Measurements from ENCODE around the gene GBX1. TPM values are rescaled to one million over a fixed set of nuclear protein-coding genes. Genes with fewer than 3 reads are reported as not detected.
A peak's percentile ranks its signal among the peaks of the same experiment; 100 is the strongest.

GBX1 gene
- polyA plus RNA-seq, 5 donors = 0.14 to 0.26 TPM; not detected in 3

- DNase-seq = no peak
Measured at GRCh38 chr7:151128144-151128543, 39.4 kb downstream of the GBX1 start.

DNA sequence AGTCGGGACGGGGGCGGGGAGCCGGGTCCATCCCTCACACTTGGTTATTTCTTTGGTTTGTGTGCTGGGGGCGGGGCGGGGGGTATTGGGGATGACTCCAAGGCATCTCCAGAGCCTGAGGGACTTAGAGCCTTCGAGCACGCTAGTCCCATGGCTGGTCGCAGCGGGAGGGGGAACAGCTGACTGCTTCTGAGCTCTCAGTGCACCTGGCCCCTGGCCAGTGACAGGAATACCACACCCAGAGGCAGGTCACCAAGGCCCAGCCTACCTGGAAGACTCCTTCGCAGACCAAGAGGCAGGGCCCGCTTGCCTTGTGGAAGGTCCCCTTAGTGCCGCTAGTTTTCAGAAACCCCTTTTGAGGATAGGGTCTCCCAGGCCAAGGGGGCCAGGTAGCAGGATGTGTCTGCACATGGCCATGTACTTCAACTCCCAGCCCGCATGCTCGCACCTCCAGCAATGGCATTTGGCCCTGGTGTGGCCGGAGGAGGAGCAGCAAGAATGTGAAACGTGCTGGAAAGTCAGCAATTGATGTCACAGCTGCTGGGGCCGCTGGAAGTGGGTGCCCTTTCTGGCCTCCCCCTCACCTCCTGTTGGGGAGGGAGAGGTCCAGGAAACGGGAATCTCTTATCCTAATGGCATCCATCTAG lies 40.9 kb downstream of the GBX1 start:
- no peak for DNase-seq

GRCh38 chr7:151125846-151126481 lies 41.5 kb downstream of the GBX1 start:
- DNase-seq = no peak

DNA sequence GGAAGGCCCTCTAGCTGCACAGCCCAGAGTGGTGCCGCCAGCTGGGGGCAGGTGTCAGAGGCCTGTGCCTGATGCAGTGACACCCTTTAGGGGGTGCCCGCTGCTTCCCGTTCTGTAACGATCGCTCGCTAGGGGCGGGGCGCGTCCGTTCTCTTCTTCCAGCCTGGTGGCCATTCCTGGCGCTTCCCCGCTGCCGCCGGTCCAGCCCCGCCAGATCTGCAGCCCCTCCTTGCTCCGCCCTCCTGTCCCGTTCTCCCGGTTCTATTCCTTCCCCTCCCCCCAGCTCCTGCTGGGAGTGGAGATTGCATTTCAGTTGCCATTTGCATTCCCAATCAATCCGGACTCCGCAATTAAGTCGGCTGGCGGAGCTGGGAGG lies 42.0 kb downstream of the GBX1 start:
- DNase-seq = no peak

DNA sequence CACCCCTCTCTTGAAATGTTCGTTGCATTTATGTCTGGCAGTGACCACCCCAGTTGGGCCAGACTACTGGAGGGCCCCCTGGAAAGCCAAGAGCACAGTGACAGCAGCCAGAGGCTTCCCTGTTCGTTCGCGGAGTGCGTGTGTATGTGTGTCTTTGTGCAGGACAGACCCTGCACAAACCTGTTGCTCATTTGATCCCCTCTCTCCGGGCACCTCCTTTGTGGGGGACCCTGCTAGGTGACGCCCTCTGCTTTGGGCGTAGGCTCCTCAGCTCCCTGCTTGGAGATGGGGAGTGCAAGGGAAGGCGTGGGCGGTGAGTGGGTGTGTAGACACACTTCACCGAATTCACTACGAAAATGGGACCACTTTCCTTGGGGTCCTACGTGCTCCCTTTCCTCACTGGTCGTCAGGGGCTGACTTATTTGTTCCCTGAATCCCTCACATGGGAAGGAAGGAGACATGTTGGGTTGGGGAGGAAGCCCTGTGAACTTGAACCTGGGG lies 42.5 kb downstream of the GBX1 start:
- no peak for DNase-seq

DNA sequence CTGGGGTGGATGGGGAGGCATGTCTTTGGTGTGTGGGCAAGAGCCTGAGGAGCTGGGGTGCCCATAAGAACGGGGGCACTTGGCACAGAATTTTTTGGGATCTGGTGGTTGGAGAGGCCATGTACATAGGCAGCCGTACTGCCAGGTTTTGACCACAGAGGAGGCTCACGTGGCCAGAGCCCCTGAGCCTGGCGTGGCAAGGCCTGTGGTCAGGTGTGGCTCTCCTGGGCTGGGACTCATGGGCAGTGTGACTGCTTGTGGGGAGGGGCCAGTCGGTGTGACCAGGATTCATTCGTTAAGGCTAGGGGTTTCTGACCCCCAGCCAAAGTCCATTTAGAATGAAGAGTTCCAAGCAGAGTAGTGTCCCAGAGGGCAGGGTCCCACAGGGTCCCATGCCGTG lies 43.0 kb downstream of the GBX1 start:
- no peak for DNase-seq

DNA sequence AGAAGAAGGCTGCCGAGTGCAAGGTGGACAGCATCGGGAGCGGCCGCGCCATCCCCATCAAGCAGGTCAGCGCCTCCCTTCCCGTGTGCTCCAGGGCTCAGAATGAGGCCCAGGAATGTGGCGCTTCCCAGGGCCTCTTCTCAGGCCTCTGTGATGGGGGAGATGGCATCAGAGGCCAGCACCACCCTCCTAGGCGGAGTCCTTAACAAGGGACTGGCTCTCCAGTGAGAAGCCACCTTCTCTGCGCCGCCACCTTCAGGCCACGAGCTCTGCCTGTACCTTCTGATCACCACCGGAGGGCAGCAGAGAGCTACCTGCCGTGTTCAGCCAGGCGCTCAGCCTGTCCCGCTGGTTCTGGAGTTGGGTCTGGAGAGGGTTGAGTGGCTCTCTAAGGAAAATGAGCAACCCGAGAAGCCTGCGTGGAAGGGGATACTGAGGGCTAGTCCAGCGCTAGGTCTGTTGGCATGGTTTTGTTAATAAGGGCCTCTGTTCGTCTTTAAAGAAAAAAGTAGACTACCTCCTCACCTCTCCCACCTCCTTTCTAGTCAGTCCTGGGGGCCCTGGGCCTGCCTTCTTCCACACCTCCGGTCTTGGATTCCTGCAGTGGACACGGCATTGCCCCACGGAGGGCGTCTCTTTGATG lies 43.6 kb downstream of the GBX1 start:
- DNase-seq = peak; percentile 71 to 83

GRCh38 chr7:151123158-151123821 lies 44.2 kb downstream of the GBX1 start:
- no peak for DNase-seq

- no peak for DNase-seq
Measured at GRCh38 chr7:151122796-151123157, 44.7 kb downstream of the GBX1 start.

DNA sequence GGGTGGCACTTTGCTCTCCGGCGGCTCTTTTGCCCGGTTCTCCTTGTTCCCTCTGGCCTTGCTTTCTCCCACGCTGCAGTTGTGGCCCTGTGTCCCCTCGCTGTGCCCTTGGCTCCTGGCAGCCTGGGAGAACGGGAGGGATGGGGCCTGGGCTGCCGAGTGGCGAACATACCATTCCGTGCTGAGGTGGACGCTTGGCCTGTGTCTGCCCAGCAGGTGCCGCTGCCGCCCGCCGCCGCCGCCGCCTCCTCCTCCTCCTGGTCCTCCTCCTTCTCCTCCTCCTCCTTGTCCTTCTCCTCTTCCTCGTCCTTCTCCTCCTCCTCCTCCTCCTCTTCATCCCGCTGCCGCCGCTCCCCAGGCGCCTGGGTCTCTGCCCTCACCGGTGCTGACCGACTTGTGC lies 45.2 kb downstream of the GBX1 start:
- no peak for DNase-seq

- DNase-seq = no peak
Measured at GRCh38 chr7:151121380-151122170, 45.9 kb downstream of the GBX1 start.

- DNase-seq = no peak
Measured at GRCh38 chr7:151120896-151121295, 46.6 kb downstream of the GBX1 start.

DNA sequence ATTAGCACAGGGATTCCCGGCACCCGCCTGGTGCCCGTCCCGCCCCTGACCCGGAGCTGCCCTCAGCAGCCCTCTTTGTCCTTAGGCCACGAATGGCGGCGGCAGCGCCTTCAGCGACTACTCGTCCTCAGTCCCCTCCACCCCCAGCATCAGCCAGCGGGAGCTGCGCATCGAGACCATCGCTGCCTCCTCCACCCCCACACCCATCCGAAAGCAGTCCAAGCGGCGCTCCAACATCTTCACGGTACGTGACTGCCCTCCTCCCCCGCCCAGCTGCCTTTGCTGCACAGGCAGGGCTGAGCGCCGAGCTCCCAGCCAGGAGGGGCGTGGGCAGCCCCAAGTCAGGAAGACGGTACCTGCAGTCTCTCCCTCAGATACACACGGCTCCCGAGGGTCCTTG lies 47.6 kb downstream of the GBX1 start:
- DNase-seq = no peak

DNA sequence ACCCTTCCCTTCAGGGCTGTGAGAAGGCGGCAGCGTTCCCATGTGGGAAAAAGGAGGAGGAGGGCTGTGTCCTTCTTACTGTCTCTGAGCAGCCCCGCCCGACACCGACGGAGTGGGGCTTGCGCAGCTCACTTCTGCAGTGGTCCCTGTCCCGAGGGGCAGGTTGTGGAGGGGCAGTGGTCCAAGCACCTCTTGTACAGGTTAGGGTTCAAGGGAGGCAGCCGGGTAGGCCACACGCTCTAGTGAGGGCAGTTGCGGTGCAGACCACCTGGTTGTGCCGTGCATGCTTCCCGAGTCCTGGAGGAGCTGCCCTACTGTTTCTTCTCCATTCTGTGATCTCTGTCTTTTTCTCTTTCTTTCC lies 48.5 kb downstream of the GBX1 start:
- no peak for DNase-seq

DNA sequence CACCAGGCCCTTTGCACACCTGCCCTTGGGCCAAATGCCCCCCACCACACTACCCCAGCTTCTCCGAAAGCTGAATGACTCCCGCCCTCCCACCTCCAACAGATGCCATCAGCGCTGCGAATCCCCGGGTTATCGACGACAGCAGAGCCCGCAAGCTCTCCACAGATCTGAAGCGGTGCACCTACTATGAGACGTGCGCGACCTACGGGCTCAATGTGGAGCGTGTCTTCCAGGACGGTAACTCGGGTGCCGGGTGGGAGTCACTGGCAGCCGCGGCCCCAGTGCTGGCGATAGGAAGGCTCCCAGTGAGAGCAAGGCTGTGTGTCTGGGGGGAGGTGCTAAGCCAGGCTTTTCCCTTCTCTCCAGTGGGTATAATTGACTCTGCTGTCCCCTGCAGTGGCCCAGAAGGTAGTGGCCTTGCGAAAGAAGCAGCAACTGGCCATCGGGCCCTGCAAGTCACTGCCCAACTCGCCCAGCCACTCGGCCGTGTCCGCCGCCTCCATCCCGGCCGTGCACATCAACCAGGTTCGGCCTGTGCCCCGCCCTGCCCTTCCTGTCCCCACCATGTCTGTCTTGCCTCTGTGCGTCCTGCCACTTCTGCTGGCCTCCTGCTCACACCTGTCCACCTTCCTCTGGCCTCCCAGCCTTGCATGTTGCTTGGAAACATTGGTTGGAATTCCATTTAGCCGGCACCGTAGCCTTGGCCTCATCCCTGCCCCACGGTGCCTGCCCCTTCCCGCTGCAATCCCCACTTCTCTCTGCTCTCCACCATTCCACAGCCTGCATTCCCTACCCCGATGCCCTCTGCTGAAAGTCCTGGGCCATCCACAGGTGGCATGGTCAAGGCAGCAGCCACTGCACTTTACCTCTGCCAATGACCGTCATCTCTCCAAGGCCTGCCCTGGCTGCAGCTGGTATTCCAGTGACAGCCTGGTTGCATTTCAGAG lies 49.1 kb downstream of the GBX1 start:
- no peak for DNase-seq

- no peak for DNase-seq
Measured at GRCh38 chr7:151117565-151117964, 49.9 kb downstream of the GBX1 start.

DNA sequence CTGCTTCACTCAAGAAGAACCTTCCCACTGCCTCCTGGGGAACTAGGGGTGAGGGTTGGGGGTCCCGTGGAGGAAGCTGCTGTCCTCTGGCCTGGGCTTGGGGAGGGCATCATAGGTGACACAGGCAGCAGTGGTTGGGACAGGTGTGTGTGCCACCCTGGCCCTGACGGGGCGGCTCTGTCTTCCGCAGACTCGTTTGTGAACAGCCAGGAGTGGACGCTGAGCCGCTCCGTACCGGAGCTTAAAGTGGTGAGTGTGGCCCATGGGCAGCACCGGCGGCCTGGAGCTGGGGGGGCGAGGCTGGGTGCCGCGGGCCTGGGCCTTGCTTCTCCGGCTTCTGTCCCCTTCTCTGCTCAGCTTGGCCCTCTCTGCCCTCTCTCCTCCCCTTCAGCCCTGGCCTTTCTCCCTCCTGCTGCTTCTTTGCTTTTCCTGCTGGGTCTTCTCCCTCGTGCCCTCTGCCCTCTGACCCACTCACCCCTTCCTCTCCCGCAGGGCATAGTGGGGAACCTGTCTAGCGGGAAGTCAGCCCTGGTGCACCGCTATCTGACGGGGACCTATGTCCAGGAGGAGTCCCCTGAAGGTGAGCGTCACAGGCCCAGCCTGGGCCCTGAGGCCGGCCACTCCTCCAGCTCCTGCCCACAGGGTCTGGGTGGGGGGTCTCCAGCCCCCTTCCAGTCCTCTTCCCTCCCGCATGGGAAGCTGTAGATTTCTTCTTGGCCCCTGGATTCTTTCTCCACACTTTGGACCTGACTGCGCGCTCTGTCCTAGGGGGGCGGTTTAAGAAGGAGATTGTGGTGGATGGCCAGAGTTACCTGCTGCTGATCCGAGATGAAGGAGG lies 50.7 kb downstream of the GBX1 start:
- DNase-seq = no peak

GRCh38 chr7:151115836-151116418 lies 51.6 kb downstream of the GBX1 start:
- peak; percentile 45 to 49 for DNase-seq

DNA sequence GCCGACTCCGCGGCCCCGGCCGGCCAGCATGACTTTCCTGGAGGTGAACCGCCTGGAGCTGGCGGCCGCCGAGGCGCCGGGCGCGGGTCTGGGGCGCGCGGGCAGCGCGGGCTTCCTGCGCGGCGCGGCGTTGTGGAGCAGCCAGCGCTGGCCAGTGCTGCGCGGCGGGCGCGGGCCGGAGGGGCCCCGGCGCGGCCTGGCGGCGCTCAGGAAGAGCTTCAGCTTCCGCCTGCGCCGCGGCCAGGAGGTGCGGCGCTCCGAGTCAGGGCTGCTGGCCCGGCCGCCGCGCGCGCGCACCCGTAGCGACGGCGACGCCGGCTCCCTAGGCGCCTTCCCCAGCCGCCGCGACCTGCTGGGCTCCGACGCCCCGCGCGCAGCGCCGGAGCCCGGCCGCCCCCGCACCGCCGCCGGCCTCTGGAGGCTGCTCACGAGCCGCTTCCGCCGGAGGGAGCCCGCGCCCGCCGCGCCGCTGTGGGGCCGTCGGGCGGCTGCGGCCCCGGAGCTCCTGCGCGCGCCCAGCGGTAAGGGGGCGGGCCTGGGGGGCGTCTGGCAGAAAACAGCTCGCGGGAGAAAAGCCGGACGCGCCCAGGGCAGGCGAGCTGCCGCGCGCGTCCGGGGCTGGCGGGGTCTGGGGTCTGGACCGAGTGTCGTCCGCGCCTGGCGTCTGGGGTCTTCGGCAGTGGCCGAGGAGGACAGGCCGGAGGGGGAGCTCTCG lies 52.2 kb downstream of the GBX1 start:
- no peak for DNase-seq
